Endometrium (tissue), 2 donors: Measurements from ENCODE around the gene BAIAP2.

Experiments used
- FAIRE-seq: peaks from 2 replicates; lab custom pipeline; 2012; peaks lifted over from hg19 to GRCh38; lab: Jason Lieb, UNC
- donor health status: control.
- donor health status: control.

Gene BAIAP2

GRCh38 chr17:81125573-81126081 is 90.7 kb downstream of the BAIAP2 start:
- FAIRE-seq = no peak

- no peak for FAIRE-seq
Measured at GRCh38 chr17:81126281-81127132, 91.6 kb downstream of the BAIAP2 start.

DNA sequence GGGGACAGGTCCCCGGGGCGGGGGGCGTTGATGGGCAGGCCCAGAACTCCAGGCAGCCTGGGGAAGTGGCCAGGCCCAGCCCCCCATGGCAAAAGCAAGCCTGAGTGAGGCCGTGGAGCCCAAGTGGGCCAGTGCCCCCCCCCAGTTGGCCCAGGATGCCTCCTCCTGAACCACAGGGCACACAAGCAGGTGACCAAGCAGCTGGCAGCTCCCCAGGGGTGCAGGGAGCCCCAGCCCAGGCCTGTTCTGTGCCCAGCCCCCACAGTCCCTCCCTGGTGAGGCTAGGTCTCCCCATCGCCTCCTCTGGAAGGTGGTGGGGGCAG is 92.1 kb downstream of the BAIAP2 start:
- FAIRE-seq = no peak

- FAIRE-seq = no peak
Measured at GRCh38 chr17:81127526-81128177, 92.7 kb downstream of the BAIAP2 start.

DNA sequence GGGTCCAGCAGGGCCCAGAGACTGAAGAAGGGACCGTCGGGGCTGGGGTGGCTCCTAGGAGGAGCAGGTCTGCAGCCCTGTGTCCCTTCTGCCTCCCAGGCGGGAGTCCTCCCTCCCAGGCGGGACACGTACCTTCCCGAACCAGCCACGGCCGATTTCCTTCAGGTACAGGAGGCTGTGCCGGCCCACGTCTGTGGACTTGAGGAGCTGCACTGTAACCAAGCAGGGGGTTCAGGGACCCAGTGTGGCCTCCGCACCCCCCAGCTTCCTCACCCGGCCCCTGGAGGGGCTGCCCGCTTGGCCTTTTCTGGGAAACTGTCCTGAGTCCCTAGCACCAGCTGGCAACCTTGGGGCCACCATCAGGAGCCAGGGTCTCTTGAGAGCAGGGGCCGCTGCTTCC is 93.4 kb downstream of the BAIAP2 start:
- no peak for FAIRE-seq

DNA sequence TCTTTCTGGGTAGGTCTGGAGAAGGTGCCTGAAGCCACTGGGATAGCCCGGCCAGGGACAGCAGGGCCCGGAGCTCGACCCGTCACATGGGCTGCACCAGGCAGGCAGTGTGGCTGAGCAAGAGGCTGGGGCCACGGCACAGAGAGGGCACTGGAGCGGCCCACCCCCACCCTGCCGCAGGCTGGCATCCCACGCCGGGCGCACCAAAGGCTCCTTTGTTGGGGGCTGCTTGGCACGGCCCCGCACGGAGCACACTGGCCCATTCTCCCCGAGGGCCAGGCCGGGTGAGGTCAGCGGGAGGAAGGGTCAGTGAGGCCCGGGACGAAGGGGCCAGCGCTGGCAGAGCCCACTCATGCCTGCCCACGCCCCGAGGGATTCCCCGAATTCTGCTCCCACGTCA is 93.8 kb downstream of the BAIAP2 start:
- FAIRE-seq = no peak

DNA sequence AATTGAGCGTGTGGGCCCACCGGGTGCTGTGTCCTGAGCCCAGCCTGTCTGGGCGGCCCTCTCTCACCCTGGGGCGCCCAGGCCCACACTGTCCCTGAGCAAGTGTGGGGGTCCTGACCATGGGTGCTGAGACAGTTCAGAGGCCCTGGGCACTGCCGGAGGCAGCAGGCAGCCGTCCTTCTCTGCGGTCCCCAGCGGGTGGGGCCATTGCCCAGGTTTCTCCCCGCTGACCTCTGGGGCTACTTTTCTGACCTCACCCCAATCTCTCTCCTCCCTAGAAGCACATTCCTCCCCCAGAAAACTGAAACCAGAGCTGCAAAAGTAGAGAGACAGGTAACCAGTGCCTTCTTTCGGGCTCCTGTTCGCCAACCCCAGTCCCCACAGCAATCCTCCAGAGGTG is 94.3 kb downstream of the BAIAP2 start:
- FAIRE-seq = no peak

DNA sequence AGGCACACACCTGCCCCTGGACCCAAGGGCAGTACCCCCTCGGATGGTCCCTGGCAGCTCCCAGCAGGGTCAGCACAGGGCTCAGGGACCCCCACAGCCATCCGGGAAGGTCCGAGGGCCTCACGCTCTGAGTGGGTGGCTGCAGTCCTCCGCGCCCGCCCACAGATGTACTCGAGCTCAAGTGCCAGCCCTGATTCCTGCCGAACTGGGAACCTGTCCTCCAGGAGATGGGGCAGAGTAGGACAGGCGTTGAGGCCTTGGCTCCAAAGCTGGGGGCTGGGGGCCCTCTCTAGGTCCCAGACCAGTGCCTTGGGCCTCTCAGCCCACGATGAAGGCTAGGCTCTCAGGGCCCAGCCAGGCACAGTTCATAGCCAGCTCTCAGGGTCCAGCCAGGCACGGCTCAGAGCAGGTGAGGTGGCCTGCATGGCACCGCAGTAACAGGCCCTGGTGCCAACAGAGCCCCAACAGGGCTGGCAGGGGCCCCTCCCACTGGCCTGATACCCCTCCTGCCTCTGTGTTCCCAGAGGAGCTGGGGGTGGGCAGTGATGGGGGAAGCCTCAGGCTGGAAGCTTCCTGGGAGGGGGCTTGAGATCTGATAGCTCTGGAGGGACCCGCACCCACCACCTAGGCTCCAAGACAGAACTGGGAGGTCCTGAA is 94.9 kb downstream of the BAIAP2 start:
- FAIRE-seq = no peak

- FAIRE-seq = no peak
Measured at GRCh38 chr17:81130385-81131361, 95.7 kb downstream of the BAIAP2 start.

DNA sequence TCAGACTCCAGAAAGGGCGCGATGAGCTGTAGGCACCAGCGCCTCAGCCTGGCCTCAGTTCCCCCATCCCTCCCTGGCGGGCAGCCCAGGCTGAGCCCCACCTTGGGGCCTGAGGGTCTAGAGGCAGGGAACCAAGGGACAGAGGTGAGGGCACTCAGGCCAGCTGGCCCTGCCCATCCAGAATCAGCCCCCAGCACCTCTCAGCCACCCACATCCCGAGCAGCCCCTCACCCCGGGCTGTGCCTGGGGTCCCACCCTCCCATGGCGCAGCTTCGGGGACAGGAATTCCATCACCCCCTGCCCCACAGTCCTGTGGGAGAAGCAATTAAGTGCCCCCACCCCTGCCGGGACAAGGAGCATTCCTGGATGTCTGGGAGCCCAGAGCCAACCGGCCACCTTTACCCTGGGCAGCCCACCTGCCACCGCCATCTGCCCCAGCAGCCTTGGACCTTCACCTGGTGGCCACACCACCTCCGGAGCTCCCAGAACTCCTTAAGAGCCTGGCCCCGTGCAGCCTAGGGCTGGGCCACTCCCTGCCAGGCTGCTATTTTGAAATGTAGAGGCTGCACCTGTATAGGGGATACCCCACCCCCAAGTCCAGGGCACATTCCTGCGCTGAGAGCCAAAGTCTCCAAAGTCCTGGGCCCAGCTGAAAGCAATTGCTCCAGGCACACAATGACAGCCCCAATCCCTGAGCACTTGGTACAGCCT is 96.7 kb downstream of the BAIAP2 start:
- FAIRE-seq = no peak

DNA sequence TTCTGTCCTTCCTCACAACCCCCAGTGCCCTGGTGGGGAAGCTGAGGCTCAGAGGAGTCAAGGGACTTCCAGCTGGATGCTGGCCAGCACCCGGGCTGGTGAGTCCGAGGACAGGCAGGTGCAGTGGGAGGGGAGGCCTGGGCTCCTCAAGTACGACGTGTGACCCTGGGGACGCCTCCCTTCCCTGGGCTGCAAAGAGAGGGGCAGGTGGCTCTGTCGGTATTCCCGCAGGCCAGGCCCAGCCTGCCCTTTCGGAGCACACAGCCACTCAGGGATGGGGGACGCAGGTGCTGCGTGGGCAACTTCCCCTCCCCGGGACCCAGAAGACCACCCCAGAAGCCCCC is 97.2 kb downstream of the BAIAP2 start:
- FAIRE-seq = no peak

GRCh38 chr17:81132770-81133723 is 98.1 kb downstream of the BAIAP2 start:
- no peak for FAIRE-seq

DNA sequence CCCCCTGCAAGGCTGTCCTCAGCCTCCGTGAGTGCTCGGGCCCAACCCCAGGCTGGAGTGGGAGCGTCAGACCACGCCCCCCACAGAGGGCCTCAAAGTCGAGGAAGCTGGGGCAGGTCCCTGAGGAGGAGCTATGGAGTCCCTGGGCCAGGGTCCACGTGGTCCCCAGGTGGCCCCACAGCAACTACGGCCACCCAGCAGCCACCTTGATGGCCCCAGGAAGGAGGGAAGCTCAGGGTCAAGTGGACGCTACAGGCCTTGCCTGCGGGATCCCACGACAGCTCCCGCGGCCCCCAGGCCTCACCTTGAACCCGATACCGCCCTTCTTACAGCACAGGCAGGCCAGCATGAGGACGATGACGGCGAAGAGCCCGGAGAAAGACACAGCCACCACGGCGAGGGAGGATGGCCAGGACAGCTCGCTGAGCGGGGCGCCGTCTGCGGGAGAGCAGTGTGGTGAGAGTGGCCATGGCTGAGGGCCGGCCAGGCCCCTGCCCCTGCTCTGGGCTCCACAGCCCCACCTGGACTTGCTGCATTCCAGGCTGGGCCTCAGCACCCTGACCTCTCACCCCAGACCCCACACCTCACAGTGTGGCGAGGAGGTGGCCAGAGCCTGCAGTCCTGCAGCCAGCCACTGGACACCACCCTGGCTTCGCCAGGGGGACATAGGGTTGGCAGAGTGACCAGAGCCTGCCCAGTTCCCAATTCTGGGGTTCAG is 99.3 kb downstream of the BAIAP2 start:
- FAIRE-seq = no peak

GRCh38 chr17:81135505-81136278 is 100.7 kb downstream of the BAIAP2 start:
- no peak for FAIRE-seq

DNA sequence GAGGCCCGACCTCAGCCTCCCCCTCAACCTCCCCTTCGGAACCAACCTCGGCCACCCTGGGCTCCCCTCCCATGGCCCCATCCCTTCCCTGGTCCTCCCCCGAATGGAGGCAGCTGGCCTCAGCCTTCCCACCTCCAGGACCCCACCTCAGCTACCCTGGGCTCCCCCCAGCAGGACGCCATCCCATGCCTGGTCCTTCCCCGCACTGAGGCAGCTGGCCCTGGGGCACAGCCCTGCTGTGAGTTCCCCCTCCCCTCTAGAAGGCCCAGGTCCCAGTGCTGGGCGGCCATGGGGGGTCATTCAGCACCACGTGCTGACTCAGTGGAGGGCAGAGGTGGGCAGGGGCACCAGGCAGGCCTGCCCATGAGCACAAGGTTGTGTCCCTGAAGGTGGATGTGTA is 101.4 kb downstream of the BAIAP2 start:
- FAIRE-seq = no peak

- FAIRE-seq = no peak
Measured at GRCh38 chr17:81137248-81137647, 102.3 kb downstream of the BAIAP2 start.

- FAIRE-seq = no peak
Measured at GRCh38 chr17:81138083-81138482, 103.1 kb downstream of the BAIAP2 start.

DNA sequence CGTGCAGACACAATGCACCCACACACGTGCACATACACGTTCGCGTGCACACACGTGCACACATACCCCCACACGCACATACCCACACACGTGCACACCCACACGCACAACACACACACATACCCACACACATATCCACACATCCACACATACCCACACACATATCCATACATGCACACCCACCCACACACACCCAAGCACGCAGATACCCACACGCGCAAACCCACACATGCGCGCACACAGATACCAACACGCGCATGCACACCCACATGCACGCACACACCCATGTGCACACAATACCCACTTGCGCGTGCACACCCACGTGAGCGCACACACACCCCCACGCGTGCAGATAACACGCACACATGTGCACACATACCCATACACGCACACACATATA is 103.5 kb downstream of the BAIAP2 start:
- FAIRE-seq = no peak

- no peak for FAIRE-seq
Measured at GRCh38 chr17:81139428-81139827, 104.5 kb downstream of the BAIAP2 start.
